GM19324 (cell line): ENCODE measurements around the gene SLX4IP.

Source experiments
- ATAC-seq: cut with Tn5 transposase; IDR thresholded peaks from one replicate; pipeline ENCODE4 v1.9.1; 2021; ENCODE audit warnings: mild to moderate bottlenecking, moderate library complexity; ENCODE audit not compliant: unreplicated experiment, low FRiP score

Gene SLX4IP

GRCh38 chr20:10427060-10427692 lies 7.9 kb upstream of the SLX4IP start:
- no peak for ATAC-seq

- no peak for ATAC-seq
These were observed 7.1 kb upstream of the SLX4IP start for GRCh38 chr20:10428008-10428407.

DNA sequence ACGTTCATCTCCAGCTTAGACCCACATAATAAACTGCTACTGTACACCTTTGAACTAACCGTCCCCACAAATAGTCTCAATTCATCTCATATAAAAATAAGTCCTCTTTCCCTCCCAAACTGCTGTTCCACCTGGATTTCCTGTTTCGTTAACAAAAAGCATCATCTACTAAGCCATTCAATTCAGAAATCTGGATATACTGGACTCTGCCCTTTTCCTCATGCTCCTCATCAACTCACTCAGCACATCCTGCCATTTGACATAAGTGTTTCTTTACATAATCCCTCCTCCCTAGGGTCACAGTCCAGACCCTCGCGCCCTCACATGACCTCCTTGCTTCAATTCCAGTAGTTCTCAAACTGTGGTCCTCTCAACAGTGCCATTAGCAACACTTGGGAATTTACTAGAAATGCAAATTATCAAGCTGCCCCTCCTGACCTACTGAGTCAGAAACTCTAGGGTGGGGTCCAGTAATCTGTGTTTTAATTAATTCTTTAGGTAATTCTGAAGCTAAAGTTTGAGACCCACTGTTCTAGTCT lies 5.6 kb upstream of the SLX4IP start:
- ATAC-seq, result no peak

DNA sequence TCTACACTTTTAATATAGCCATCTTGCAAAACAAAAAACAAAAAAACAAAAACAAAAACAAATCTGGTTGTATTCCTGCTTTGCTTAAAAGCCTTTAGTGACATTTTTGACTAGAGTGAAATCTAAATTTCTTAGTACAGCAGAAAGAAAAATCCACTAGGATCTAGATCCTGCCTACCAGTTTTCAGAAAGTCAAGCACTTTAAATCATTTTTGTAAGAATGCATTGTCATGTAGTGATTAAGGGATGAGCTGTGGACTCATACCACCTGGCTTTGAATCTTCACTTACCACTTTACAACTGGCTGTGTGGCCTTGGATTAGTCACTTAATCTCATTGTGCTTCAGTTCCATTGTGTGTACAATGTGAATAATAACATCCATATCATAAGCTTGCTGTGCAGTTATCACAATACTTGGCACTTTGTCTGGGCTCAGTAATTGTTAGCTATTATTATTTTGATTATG lies 5.1 kb upstream of the SLX4IP start:
- no peak for ATAC-seq

- no peak for ATAC-seq
These were observed 4.4 kb upstream of the SLX4IP start for GRCh38 chr20:10430704-10431103.

GRCh38 chr20:10432079-10432478 lies 3.0 kb upstream of the SLX4IP start:
- ATAC-seq, result no peak

- no peak for ATAC-seq
These were observed 2.0 kb upstream of the SLX4IP start for GRCh38 chr20:10433014-10433622.

DNA sequence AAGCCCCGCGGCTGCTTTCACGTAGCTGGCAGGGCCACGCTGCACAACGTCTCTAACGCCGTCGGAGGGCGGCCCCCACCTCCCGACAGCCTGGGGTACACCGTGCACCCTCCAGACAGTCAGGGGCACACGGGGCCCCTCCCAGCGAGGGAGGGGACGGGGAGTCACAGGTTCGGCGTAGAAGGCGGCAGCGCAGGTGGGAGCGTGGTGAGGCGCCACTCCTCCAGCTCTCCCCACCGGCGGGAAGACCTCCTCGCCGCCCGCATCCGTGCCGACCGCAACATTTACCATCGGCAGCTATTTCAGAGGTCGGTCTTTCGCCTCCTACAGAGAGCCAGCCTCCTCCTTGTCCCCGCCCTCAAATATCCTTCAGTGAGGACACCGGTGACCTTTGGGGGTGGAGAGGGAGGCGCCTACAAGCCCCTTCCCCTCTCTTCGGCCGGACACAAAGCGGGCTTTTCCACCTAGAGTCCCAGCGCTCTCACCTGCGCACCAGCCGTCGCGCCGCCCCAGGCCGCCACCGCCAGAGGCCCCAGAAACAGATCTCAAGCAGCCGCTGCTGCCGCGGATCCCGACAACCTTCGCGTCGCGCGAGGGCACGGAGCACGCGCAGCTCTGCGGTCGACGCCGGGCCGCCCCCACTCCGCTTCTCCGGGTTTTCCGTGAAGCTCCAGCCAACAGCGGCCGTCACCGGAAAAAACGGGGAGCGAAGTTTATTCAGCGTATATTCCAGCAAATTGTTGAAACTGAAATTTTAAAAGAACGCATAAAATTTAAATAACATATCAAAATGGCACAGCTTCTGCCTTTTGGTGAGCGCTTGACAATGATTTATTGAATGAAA lies 1.3 kb upstream of the SLX4IP start, which contains the start of gene MKKS:
Gene MKKS, minus strand, starts transcription at position 600 of the 844 bp plus-strand sequence. CDS start 20,708 bp downstream, outside the sequence.
- ATAC-seq, result peak; percentile 72

GRCh38 chr20:10434467-10434831 lies 656 bp upstream of the SLX4IP start:
- ATAC-seq, result peak; percentile 58

GRCh38 chr20:10436053-10436699 lies 1.1 kb downstream of the SLX4IP start:
- no peak for ATAC-seq

DNA sequence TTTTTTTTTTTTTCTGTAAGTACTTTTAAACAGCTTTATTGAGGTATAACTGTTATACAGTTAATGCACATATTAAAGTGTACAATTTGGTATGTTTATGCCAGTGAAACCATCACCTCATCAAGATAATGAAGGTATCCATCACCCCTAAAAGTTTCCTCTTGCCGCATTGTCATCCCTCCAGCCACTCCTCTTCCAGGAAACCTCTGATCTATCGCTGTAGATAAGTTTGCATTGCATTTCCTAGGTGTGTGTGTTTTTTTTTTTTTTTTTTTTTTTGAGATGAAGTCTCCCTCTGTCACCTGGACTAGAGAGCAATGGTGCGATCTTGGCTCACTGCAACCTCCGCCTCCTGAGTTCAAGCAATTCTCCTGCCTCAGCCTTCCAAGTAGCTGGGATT lies 3.1 kb downstream of the SLX4IP start:
- no peak for ATAC-seq

DNA sequence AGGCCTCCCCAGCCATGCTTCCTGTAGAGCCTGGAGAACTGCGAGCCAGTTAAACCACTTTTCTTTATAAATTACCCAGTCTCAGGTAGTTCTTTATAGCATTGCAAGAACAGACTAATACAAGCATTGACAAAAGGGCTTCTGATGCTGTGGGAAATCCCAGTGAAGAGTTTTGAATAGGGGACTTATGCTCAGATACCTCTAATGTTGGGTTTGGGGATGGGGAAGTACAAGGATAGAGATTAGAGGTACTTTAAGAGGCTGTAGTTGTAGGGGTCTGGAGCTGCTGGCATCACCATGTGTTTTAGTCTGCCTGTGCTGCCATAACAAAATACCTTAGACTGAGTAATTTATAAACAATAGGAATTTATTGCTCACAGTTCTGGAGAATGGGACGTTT lies 8.8 kb downstream of the SLX4IP start:
- ATAC-seq, result no peak

- ATAC-seq, result no peak
These were observed 10.7 kb downstream of the SLX4IP start for GRCh38 chr20:10445758-10446157.

GRCh38 chr20:10447028-10447427 lies 11.9 kb downstream of the SLX4IP start:
- peak; percentile 86 for ATAC-seq

- no peak for ATAC-seq
These were observed 13.4 kb downstream of the SLX4IP start for GRCh38 chr20:10448270-10449156.

DNA sequence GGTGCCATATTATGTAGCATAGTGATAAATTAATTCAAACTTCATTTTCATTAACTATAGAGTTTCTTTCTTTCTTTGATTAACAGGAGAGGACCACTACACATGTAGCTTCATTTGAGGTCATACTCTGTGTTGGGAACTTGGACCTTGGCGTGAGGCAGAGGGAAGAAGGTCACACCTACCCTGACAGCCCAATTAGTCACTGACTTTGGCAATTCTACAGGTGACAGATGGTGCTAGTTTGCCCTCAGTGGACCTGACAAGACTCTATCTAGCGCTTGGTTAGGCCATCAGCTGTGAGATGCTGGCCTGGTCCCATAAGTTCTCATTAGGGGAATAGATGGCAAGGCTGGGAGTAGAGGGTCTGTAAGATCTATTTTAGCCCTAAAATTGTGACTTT lies 14.2 kb downstream of the SLX4IP start:
- ATAC-seq, result no peak

DNA sequence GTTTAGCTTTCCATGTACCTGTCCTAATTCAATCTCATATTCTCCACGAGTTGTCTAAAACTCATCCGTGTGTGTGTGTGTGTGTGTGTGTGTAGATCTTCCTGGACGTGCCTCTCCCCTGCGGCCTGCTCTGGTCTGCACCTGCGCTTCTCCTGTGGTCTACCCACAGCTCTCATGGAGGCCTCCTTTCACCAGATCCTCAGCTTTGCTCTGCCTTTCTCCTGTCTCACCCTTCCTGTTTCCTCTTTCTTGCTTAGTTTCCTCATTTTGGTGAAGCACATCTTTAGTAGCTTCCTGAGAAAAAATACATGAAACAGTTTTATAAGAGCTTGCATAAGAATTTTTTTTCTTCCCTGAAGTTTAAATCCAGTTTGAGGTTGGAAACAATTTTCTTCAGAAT lies 18.1 kb downstream of the SLX4IP start:
- ATAC-seq, result peak; percentile 87

- no peak for ATAC-seq
These were observed 19.1 kb downstream of the SLX4IP start for GRCh38 chr20:10454151-10454750.

- ATAC-seq, result no peak
These were observed 26.4 kb downstream of the SLX4IP start for GRCh38 chr20:10461495-10461894.
